Stimulated activated CD8-positive, alpha-beta memory T cell treated with anti-CD3 and anti-CD28 coated beads, Interleukin-7, amount 100 ng/mL, for 48 hours (primary cell): Measurements from ENCODE around the gene NOTUM.
"Not testable (repeated sequence)": the region's sequence is repeated elsewhere in the genome, so short reads cannot be mapped to it uniquely, and the experiment has no call there.

Source experiments
- DNase-seq, 2 donors: peaks; one replicate each; pipeline ENCODE4 v3.0.0-alpha.2; 2020; ENCODE audit warnings: low read depth in 1 of 2; ENCODE audit errors: extremely low read depth in 1 of 2

The NOTUM gene

GRCh38 chr17:81926451-81927151 is 34.4 kb downstream of the NOTUM start:
- DNase-seq, result peak in 1 of 2 donors; percentile 61

GRCh38 chr17:81925860-81926450 is 35.0 kb downstream of the NOTUM start:
- no peak for DNase-seq

- DNase-seq, result no peak
Observed at GRCh38 chr17:81924557-81925532, 36.1 kb downstream of the NOTUM start.

- DNase-seq, result no peak
Observed at GRCh38 chr17:81923302-81924260, 37.4 kb downstream of the NOTUM start.

- DNase-seq, result no peak
Observed at GRCh38 chr17:81922566-81923301, 38.3 kb downstream of the NOTUM start.

- no peak for DNase-seq
Observed at GRCh38 chr17:81921996-81922565, 38.9 kb downstream of the NOTUM start.

- no peak for DNase-seq
Observed at GRCh38 chr17:81921537-81921862, 39.5 kb downstream of the NOTUM start.

GRCh38 chr17:81920612-81921536 is 40.1 kb downstream of the NOTUM start:
- no peak for DNase-seq

- DNase-seq, result no peak
Observed at GRCh38 chr17:81918832-81919545, 42.0 kb downstream of the NOTUM start.

- not testable (repeated sequence) for DNase-seq
Observed at GRCh38 chr17:81918333-81918669, 42.7 kb downstream of the NOTUM start.

GRCh38 chr17:81917565-81918332 is 43.2 kb downstream of the NOTUM start, which contains the start of gene SIRT7:
TSS of gene SIRT7 (minus strand) at chr17:81918176. CDS start at chr17:81918131, 45 bp downstream.
- peak; percentile 53 to 69 for DNase-seq

GRCh38 chr17:81916234-81917001 is 44.6 kb downstream of the NOTUM start:
- DNase-seq, result no peak

GRCh38 chr17:81915331-81915730 is 45.7 kb downstream of the NOTUM start:
- no peak for DNase-seq

- no peak for DNase-seq
Observed at GRCh38 chr17:81914103-81914850, 46.7 kb downstream of the NOTUM start.

- no peak for DNase-seq
Observed at GRCh38 chr17:81913394-81914102, 47.4 kb downstream of the NOTUM start.
